B cell (primary cell): Measurements from ENCODE around the gene MINDY2. TPM values are rescaled to one million over a fixed set of nuclear protein-coding genes. Genes with fewer than 3 reads are reported as not detected.

Source experiments
- ATAC-seq: fragments of 200-7000 bp; cut with Tn5 transposase; one replicate; pipeline ENCODE4 v1.10.0; 2021; ENCODE audit warnings: low read depth, mild to moderate bottlenecking, moderate number of reproducible peaks, moderate library complexity
- CTCF ChIA-PET: fragments of 350-600 bp; sonication (Branson Sonifier 250); formaldehyde crosslinking; loops from one replicate; lab custom pipeline; 2021; ENCODE audit warnings: antibody characterized with exemption, inconsistent platforms; lab: Charles Lee
- POLR2A ChIA-PET: fragments of 350-600 bp; sonication (Branson Sonifier 250); formaldehyde crosslinking; loops from one replicate; lab custom pipeline; 2021; ENCODE audit warnings: antibody characterized with exemption; lab: Charles Lee
- DNase-seq: peaks from one replicate; pipeline ENCODE4 v3.0.0; 2013
- H2AFZ ChIP-seq: 2 replicates; pipeline ENCODE4 v1.6.1; 2012; ENCODE audit warnings: mild to moderate bottlenecking, low read depth, low read length; ENCODE audit not compliant: insufficient read depth, poor library complexity, severe bottlenecking
- H3K27ac ChIP-seq, 2 donors: 1 replicate in 1 of 2; 2 replicates in 1 of 2; pipeline ENCODE4 v1.5.1; 2012 to 2013; ENCODE audit warnings: low read length in 2 of 2, mild to moderate bottlenecking in 2 of 2, moderate library complexity in 1 of 2
- H3K27me3 ChIP-seq, 4 experiments: fragments of 200-600 bp in 1 of 4; sonication (generic) in 1 of 4; replicated peaks in 1 of 4; 1 replicate in 2 of 4; 2 replicates in 2 of 4; pipeline versions ENCODE4 v1.6.1 to v1.7.0; 2013 to 2016; ENCODE audit warnings: low read length in 3 of 4, mild to moderate bottlenecking in 2 of 4, mixed read lengths in 1 of 4, moderate library complexity in 1 of 4; ENCODE audit not compliant: insufficient read depth in 4 of 4, control insufficient read depth in 3 of 4; ENCODE audit errors: control extremely low read depth in 1 of 4
- H3K36me3 ChIP-seq, 2 experiments: replicated peaks in 1 of 2; 1 replicate in 1 of 2; 2 replicates in 1 of 2; pipeline versions ENCODE4 v1.6.1 to v1.7.1; 2013; ENCODE audit warnings: low read length in 1 of 2; ENCODE audit not compliant: insufficient read depth in 2 of 2, control insufficient read depth in 1 of 2; ENCODE audit errors: control extremely low read depth in 1 of 2, extremely low read depth in 1 of 2
- H3K4me1 ChIP-seq, 2 donors: fragments of 200-600 bp in 1 of 2; sonication (generic) in 1 of 2; 1 replicate in 1 of 2; 2 replicates in 1 of 2; pipeline versions ENCODE4 v1.5.1 to v1.6.1; 2013 to 2017; ENCODE audit warnings: low read length in 2 of 2; ENCODE audit not compliant: control insufficient read depth in 2 of 2, insufficient read depth in 2 of 2
- H3K4me2 ChIP-seq: replicated peaks from 2 replicates; pipeline ENCODE3; 2012; ENCODE audit warnings: mild to moderate bottlenecking, low read depth, low read length; ENCODE audit not compliant: poor library complexity, severe bottlenecking
- H3K4me3 ChIP-seq, 5 experiments: fragments of 200-600 bp in 1 of 5; sonication (generic) in 1 of 5; 1 replicate in 3 of 5; 2 replicates in 2 of 5; pipeline versions ENCODE4 v1.5.1 to v1.7.0; 2011 to 2016; ENCODE audit warnings: low read length in 4 of 5, mild to moderate bottlenecking in 4 of 5, low read depth in 2 of 5, control low read depth in 1 of 5, moderate library complexity in 1 of 5; ENCODE audit not compliant: insufficient read depth in 1 of 5; ENCODE audit errors: control extremely low read depth in 1 of 5, extremely low read depth in 1 of 5
- H3K79me2 ChIP-seq: fragments of 200-600 bp; sonication (generic); one replicate; pipeline ENCODE4 v1.6.0; 2016; ENCODE audit warnings: low read length; ENCODE audit not compliant: control insufficient read depth, insufficient read depth
- H3K9ac ChIP-seq: fragments of 200-600 bp; sonication (generic); 2 replicates; pipeline ENCODE4 v1.6.1; 2017; ENCODE audit warnings: mild to moderate bottlenecking, low read length, moderate library complexity
- H3K9me3 ChIP-seq, 3 donors: one replicate each; pipeline versions ENCODE4 v1.6.1 to v1.7.1; 2013; ENCODE audit warnings: low read length in 2 of 3; ENCODE audit not compliant: control insufficient read depth in 2 of 3, insufficient read depth in 1 of 3; ENCODE audit errors: control extremely low read depth in 1 of 3
- H4K20me1 ChIP-seq: 2 replicates; pipeline ENCODE4 v1.6.0; 2012; ENCODE audit warnings: mild to moderate bottlenecking, low read length; ENCODE audit not compliant: insufficient read depth, control insufficient read depth, poor library complexity, severe bottlenecking
- H3K27ac Mint-ChIP-seq: one replicate; pipeline ENCODE4 v1.8.0; 2021; ENCODE audit warnings: mixed read lengths
- H3K27me3 Mint-ChIP-seq: one replicate; pipeline ENCODE4 v1.8.0; 2021; ENCODE audit warnings: mixed read lengths
- H3K4me1 Mint-ChIP-seq: one replicate; pipeline ENCODE4 v1.8.0; 2021; ENCODE audit warnings: mixed read lengths
- H3K4me3 Mint-ChIP-seq: one replicate; pipeline ENCODE4 v1.8.0; 2021; ENCODE audit warnings: mixed read lengths
- H3K9me3 Mint-ChIP-seq: one replicate; pipeline ENCODE4 v1.8.0; 2022; ENCODE audit warnings: mixed read lengths; ENCODE audit not compliant: insufficient read depth
- EZH2 ChIP-seq: IDR thresholded peaks from 2 replicates; pipeline ENCODE4 v1.6.1; 2012; ENCODE audit warnings: borderline replicate concordance, low read depth, mild to moderate bottlenecking, moderate library complexity, low read length; ENCODE audit not compliant: insufficient read depth, poor library complexity, severe bottlenecking
- WGBS: methylation state at CpG from one replicate; pipeline ENCODE4 v1.1.5; 2013; ENCODE audit warnings: missing lambda C conversion rate; ENCODE audit not compliant: insufficient coverage; 5-methylcytosine and 5-hydroxymethylcytosine counted together
- intact Hi-C: fragments of 100-400 bp; cut with micrococcal nuclease; formaldehyde crosslinking; loops from one replicate; pipeline ENCODE4 v1.10.0; 2022
- polyA plus RNA-seq: library from polyadenylated mRNA; depleted of rRNA; stranded (reverse); fragments of >200 nt; gene quantifications from 2 replicates; pipeline ENCODE4 v1.2.3, GENCODE V29; 2012
- total RNA-seq, 2 donors: library from RNA; stranded (reverse); fragments of 120-200 nt in 1 of 2; gene quantifications; 1 replicate in 1 of 2; 2 replicates in 1 of 2; pipeline versions ENCODE4 v1.2.3 to v1.2.4, GENCODE V29; 2013 to 2022
- TF ChIP-seq, protein P1 (sequence below): fragments of 200-600 bp; IDR thresholded peaks from one replicate; pipeline ENCODE4 v1.8.0; 2022; ENCODE audit warnings: antibody characterized with exemption, mild to moderate bottlenecking

Gene MINDY2
- total and polyA plus RNA-seq, 2 donors (not counting 1 experiment from before 2014, with no cell fraction given), result 2.3 to 16.6 TPM

DNA sequence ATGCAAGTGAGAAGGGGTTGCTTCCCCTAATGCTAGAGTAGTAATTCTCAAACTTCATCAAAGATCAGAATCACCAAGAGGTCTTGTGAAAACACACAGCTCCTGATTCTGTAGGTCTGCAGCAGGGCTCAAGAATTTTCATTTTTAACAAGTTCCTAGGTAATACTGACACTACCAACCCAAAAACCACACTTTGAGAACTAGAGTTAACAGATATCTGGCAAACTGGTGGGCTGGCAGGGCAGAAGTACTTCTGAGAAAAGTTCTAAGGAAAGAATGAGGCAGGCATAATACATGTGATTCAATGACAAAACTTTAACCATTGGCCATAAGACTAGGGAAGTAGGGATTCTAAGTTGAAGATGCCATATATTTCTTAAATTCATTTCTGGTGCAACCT, 8.8 kb upstream of the MINDY2 start:
- ChIA-PET POLR2A (no interaction called here), CTCF (no interaction called here)
- intact Hi-C loops, result no loop called here
- no peak for DNase-seq
- Histone ChIP-seq H3K9me3 (peaks cover 0 to 11% (median 5%) of the 10 kb centered on the region in 3 donors), H3K4me2 (no peak overlapping the region), H3K4me3 (no peak overlapping the region), H3K9ac (no peak overlapping the region), H3K27me3 (no peaks in the 10 kb centered on the region), H3K79me2 (no peaks in the 10 kb centered on the region), H3K4me1 (no peaks in the 10 kb centered on the region), H3K27ac (no peak overlapping the region), H4K20me1 (no peaks in the 10 kb centered on the region), H3K36me3 (no peaks in the 10 kb centered on the region), H2AFZ (no peak overlapping the region)
- no peak overlapping the region for H3K4me3 Mint-ChIP-seq
- H3K27ac Mint-ChIP-seq, result no peak overlapping the region
- ATAC-seq, result no peak
- peaks cover 8% of the 10 kb centered on the region for H3K27me3 Mint-ChIP-seq
- TF ChIP-seq, protein P1, sequence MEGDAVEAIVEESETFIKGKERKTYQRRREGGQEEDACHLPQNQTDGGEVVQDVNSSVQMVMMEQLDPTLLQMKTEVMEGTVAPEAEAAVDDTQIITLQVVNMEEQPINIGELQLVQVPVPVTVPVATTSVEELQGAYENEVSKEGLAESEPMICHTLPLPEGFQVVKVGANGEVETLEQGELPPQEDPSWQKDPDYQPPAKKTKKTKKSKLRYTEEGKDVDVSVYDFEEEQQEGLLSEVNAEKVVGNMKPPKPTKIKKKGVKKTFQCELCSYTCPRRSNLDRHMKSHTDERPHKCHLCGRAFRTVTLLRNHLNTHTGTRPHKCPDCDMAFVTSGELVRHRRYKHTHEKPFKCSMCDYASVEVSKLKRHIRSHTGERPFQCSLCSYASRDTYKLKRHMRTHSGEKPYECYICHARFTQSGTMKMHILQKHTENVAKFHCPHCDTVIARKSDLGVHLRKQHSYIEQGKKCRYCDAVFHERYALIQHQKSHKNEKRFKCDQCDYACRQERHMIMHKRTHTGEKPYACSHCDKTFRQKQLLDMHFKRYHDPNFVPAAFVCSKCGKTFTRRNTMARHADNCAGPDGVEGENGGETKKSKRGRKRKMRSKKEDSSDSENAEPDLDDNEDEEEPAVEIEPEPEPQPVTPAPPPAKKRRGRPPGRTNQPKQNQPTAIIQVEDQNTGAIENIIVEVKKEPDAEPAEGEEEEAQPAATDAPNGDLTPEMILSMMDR, result no peak
- TF ChIP-seq EZH2, result no peak
- H3K4me1 Mint-ChIP-seq, result no peaks in the 10 kb centered on the region
- H3K9me3 Mint-ChIP-seq, result peaks cover 5% of the 10 kb centered on the region

DNA sequence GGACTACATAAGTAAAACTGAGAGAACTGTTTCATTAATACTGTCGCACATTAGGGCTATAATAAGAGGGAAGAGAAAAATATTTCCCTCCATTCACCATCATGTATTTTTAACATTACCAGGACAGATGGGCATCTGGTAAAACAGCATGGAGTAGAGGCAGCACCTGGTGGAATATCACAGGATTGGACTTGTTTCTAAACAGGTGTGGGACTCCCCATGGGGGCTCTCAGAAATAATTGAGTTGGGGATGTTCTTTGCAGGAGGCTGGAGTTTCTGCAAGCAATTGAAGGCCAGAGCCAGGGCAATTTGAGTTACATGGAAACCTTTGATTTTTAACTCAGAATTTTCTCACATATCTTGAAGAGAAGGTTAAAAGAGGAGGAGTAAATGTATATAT, 8.4 kb upstream of the MINDY2 start:
- Histone ChIP-seq H3K4me3 (no peak overlapping the region), H3K27ac (no peak overlapping the region), H3K27me3 (no peaks in the 10 kb centered on the region), H3K9ac (no peak overlapping the region), H4K20me1 (no peaks in the 10 kb centered on the region), H2AFZ (no peak overlapping the region), H3K79me2 (no peaks in the 10 kb centered on the region), H3K36me3 (no peaks in the 10 kb centered on the region), H3K9me3 (peaks cover 0 to 11% (median 5%) of the 10 kb centered on the region in 3 donors), H3K4me2 (no peak overlapping the region), H3K4me1 (no peaks in the 10 kb centered on the region)
- Mint-ChIP-seq H3K27me3 (peaks cover 8% of the 10 kb centered on the region), H3K4me1 (no peaks in the 10 kb centered on the region), H3K27ac (no peak overlapping the region), H3K9me3 (peaks cover 5% of the 10 kb centered on the region), H3K4me3 (no peak overlapping the region)
- TF ChIP-seq, protein P1, result no peak
- TF ChIP-seq EZH2, result no peak
- ChIA-PET CTCF (no interaction called here), POLR2A (no interaction called here)
- DNase-seq (no peak), ATAC-seq (no peak)
- WGBS, result no CpG with 5 or more reads among the region's 1 CpG
- intact Hi-C loops, result no loop called here
